Large intestine (tissue), 12 donors: ENCODE measurements around the gene ORC5. TPM values are rescaled to one million over a fixed set of nuclear protein-coding genes. Genes with fewer than 3 reads are reported as not detected.

Source experiments
- DNase-seq, 2 donors: peaks; one replicate each; pipeline versions ENCODE4 v3.0.0 to v3.0.0-alpha.2; 2013
- H3K27ac ChIP-seq: one replicate; pipeline ENCODE4 v1.5.1; 2013; ENCODE audit warnings: low read length
- H3K27me3 ChIP-seq: 2 replicates; pipeline ENCODE4 v1.6.1; 2013; ENCODE audit warnings: low read length; ENCODE audit not compliant: control insufficient read depth, insufficient read depth
- H3K36me3 ChIP-seq: 2 replicates; pipeline ENCODE4 v1.6.1; 2013; ENCODE audit warnings: low read length; ENCODE audit not compliant: control insufficient read depth, insufficient read depth
- H3K4me1 ChIP-seq: one replicate; pipeline ENCODE4 v1.6.1; 2013; ENCODE audit warnings: low read length; ENCODE audit not compliant: control insufficient read depth, insufficient read depth
- H3K4me3 ChIP-seq: one replicate; pipeline ENCODE4 v1.5.1; 2013; ENCODE audit warnings: low read length
- H3K9me3 ChIP-seq: one replicate; pipeline ENCODE4 v1.6.1; 2013; ENCODE audit warnings: mild to moderate bottlenecking, low read depth, low read length, moderate library complexity; ENCODE audit not compliant: control insufficient read depth
- WGBS: methylation state at CpG from one replicate; pipeline ENCODE4 v1.1.5; 2013; ENCODE audit warnings: low lambda C conversion rate; ENCODE audit not compliant: insufficient coverage; 5-methylcytosine and 5-hydroxymethylcytosine counted together
- long read RNA-seq, 11 donors: transcript quantifications; one replicate each; lab custom pipeline, GENCODE V29; 2026
- polyA plus RNA-seq: library from polyadenylated mRNA; unstranded; fragments of 120-200 nt; gene quantifications from one replicate; pipeline ENCODE4 v1.2.1, GENCODE V29; 2013

Gene ORC5
- 17.4 TPM for polyA plus RNA-seq
- long read RNA-seq, donor 1, partial matches to known transcripts: 0 of 1 reads
- long read RNA-seq, donor 1, other reads (novel, unspliced or antisense): 0 of 1 reads
- long read RNA-seq, donor 2, partial matches to known transcripts: 11 of 15 reads
- long read RNA-seq, donor 2, other reads (novel, unspliced or antisense): 0 of 15 reads
- long read RNA-seq, donor 3, transcript ORC5-201 (14 exons, 1,958 nt): major isoform, 5 of 5 reads
- long read RNA-seq, donor 3, partial matches to known transcripts: 0 of 5 reads
- long read RNA-seq, donor 3, other reads (novel, unspliced or antisense): 0 of 5 reads
- long read RNA-seq, donor 4: 0 reads
- long read RNA-seq, donor 5, partial matches to known transcripts: 0 of 1 reads
- long read RNA-seq, donor 5, other reads (novel, unspliced or antisense): 0 of 1 reads
- long read RNA-seq, donor 6, partial matches to known transcripts: 9 of 13 reads
- long read RNA-seq, donor 6, other reads (novel, unspliced or antisense): 0 of 13 reads
- long read RNA-seq, donor 7, transcript ORC5-201 (14 exons, 1,958 nt): major isoform, 5 of 5 reads
- long read RNA-seq, donor 7, partial matches to known transcripts: 0 of 5 reads
- long read RNA-seq, donor 7, other reads (novel, unspliced or antisense): 0 of 5 reads
- long read RNA-seq, donor 8, partial matches to known transcripts: 0 of 4 reads
- long read RNA-seq, donor 8, other reads (novel, unspliced or antisense): 0 of 4 reads
- long read RNA-seq, donor 9, partial matches to known transcripts: 6 of 9 reads
- long read RNA-seq, donor 9, other reads (novel, unspliced or antisense): 0 of 9 reads
- long read RNA-seq, donor 10, partial matches to known transcripts: 0 of 4 reads
- long read RNA-seq, donor 10, other reads (novel, unspliced or antisense): 0 of 4 reads
- long read RNA-seq, donor 11, partial matches to known transcripts: 0 of 4 reads
- long read RNA-seq, donor 11, other reads (novel, unspliced or antisense): 0 of 4 reads

DNA sequence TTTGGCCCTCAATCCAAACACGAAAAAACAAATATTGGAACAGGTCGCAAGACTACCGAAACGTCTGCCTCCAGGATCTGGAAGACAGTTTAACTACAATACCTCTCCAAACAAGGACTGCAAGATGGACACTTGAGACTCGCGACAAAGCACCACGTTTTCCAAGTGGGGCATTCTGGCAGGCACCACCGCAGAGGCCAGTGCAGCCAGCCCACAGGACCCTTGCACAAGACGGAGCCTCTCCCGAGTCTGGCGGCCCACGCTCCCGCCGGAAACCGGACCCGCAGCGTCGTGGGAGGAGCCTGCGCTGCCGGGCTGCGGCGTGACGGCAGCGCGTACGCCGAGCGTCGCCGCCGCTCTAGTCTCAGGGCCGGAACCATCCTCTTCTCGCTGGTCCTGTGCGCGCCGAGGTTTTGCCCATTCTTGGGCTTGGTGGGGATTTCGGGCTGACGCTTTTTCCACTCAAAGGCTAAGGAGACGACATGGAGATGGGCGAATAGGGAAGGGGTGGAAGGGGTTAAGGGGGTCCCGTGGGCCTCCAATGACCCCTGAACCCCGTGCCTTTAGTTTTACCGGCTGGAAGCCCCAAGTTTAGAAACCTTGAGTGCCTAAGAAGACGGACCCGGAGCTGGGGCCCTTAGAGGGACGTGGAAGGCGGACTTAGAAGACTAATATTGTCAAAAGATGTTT is at the start of gene ORC5:
TSS of gene ORC5 (minus strand) at position 283 of the 690 bp plus-strand sequence. CDS start at position 174, 109 bp downstream.
- peak within 1 kb of the TSS; percentile 71 for H3K27ac ChIP-seq
- H3K36me3 ChIP-seq: peaks cover 8% of the 10 kb centered on the region
- DNase-seq: peak; percentile 77 to 89
- H3K4me3 ChIP-seq: peak within 1 kb of the TSS; percentile 94
- no peaks in the 10 kb centered on the region for H3K4me1 ChIP-seq
- H3K9me3 ChIP-seq: no peaks in the 10 kb centered on the region
- no CpG with 5 or more reads among the region's 47 CpGs for WGBS
- H3K27me3 ChIP-seq: no peaks in the 10 kb centered on the region

- H3K27ac ChIP-seq: no peak overlapping the region
Measured at GRCh38 chr7:104255616-104256015, 47.8 kb upstream of the ORC5 start.

DNA sequence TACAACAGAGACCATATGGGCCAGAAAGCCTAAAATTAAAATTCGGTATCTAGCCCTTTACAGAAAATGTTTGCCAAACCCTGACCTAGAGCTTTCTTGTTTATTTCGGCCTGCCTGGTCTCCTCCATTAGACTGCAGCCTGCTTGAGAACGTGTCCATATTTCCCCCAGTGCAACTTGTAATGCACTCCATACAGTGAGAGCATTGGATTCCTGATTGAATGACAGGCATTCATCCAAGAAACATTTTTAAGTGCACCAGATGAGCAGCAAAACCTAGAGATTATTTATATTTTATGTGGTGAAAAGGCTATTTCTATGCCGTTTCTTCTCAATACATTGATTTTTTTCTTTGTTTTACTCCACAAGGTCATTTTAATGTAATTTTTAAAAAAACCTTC is 47.4 kb upstream of the ORC5 start:
- 75% methylated on average over 2 of the region's 4 CpGs for WGBS
- no peak for DNase-seq
- Histone ChIP-seq H3K27me3 (no peaks in the 10 kb centered on the region), H3K4me1 (no peaks in the 10 kb centered on the region), H3K9me3 (no peaks in the 10 kb centered on the region), H3K27ac (no peak overlapping the region), H3K4me3 (no peak overlapping the region), H3K36me3 (no peaks in the 10 kb centered on the region)

More at GRCh38 chr7:104255616-104256015, 47.8 kb upstream of the ORC5 start:
- WGBS: 88% methylated on average over 3 of the region's 5 CpGs
- no peaks in the 10 kb centered on the region for H3K36me3 ChIP-seq
- no peaks in the 10 kb centered on the region for H3K9me3 ChIP-seq
- no peaks in the 10 kb centered on the region for H3K27me3 ChIP-seq
- DNase-seq: no peak
- no peak overlapping the region for H3K4me3 ChIP-seq
- no peaks in the 10 kb centered on the region for H3K4me1 ChIP-seq

- WGBS: no CpG with 5 or more reads among the region's 1 CpG
- DNase-seq: no peak
- no peaks in the 10 kb centered on the region for H3K27me3 ChIP-seq
- H3K4me3 ChIP-seq: no peak overlapping the region
- H3K4me1 ChIP-seq: no peaks in the 10 kb centered on the region
- no peaks in the 10 kb centered on the region for H3K36me3 ChIP-seq
- H3K9me3 ChIP-seq: no peaks in the 10 kb centered on the region
- no peak overlapping the region for H3K27ac ChIP-seq
Measured at GRCh38 chr7:104254696-104255095, 46.9 kb upstream of the ORC5 start.

- 100% methylated on average over 1 of the region's 4 CpGs for WGBS
- Histone ChIP-seq H3K4me3 (no peak overlapping the region), H3K36me3 (no peaks in the 10 kb centered on the region), H3K9me3 (no peaks in the 10 kb centered on the region), H3K27me3 (no peaks in the 10 kb centered on the region), H3K27ac (no peak overlapping the region), H3K4me1 (no peaks in the 10 kb centered on the region)
- no peak for DNase-seq
Measured at GRCh38 chr7:104252409-104253134, 44.8 kb upstream of the ORC5 start.

DNA sequence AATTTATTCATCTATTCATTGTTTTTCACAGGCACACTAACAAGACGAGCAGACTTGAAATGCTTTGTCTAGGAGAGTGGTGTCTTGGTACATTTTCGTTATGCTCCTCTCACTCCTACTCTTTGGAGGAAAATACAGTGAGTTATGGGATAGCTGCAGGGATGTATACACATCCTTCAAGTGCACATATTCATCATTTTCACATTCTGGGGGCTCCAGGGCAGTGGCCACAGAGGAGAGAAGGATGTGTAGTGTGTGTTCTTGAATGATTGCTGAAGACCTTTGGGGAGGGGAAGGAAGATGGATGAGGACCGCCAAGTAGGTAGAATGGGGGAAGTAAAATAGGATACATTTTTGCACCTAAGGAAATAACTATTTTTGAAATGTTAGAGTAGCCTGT is 34.8 kb upstream of the ORC5 start:
- H3K9me3 ChIP-seq: no peaks in the 10 kb centered on the region
- peaks cover 7% of the 10 kb centered on the region for H3K27me3 ChIP-seq
- H3K27ac ChIP-seq: no peak overlapping the region
- DNase-seq: no peak
- WGBS: 83% methylated on average over 1 of the region's 3 CpGs
- H3K36me3 ChIP-seq: no peaks in the 10 kb centered on the region
- no peaks in the 10 kb centered on the region for H3K4me1 ChIP-seq
- no peak overlapping the region for H3K4me3 ChIP-seq

DNA sequence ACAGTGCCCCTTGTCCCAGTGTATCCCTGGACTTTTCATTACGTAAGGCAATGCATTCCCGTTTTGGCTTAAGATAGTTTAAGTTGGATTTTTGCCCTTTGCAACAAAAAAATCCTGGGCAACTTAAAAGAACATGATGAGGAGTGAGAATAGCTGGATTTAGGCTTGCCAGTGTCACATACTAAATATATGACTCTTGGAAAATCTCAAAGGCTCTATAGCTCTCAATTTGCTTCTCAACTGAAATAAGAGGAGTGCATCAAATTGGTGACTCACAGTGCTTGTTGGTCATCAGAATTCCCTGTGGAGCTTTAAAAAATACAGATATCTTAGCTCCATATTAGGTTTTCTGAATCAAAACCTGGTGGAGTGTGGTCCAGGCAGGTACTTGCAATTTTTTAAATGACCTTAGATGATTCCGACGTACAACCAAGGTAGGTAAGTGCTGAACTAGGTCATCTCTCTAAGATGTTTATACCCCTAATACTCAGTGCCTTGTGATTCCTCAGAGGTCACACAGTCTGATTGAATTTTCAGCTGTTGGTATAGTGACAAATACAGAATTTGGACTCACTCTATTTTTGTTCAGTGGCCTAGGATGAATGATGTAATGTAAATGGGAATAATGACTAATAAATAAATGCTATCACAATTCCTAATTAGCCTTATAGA is 33.9 kb upstream of the ORC5 start:
- H3K4me3 ChIP-seq: no peak overlapping the region
- WGBS: no CpG with 5 or more reads among the region's 4 CpGs
- no peak overlapping the region for H3K27ac ChIP-seq
- no peak for DNase-seq
- peaks cover 7% of the 10 kb centered on the region for H3K27me3 ChIP-seq
- no peaks in the 10 kb centered on the region for H3K36me3 ChIP-seq
- H3K4me1 ChIP-seq: no peaks in the 10 kb centered on the region
- no peaks in the 10 kb centered on the region for H3K9me3 ChIP-seq

DNA sequence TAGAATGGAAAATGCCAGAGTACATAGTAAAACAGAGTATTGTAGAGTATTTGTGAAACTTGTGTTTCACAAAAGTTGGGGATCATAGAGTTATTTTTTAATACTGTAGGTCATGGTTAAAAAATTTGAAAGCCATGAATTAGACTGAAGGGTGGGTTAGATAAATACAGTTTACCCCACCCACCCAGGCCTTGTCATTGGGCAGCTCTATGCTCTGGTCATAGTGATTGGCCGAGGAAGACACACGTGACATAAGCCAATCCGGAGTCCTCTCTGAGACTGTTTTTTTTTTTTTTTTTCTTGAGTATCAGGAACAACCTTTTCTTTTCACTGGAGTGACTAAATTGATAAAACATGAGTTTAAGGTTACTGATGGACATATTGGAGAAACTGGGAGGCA is 33.3 kb upstream of the ORC5 start:
- Histone ChIP-seq H3K36me3 (no peaks in the 10 kb centered on the region), H3K9me3 (no peaks in the 10 kb centered on the region), H3K4me3 (no peak overlapping the region), H3K27me3 (peaks cover 7% of the 10 kb centered on the region), H3K27ac (no peak overlapping the region), H3K4me1 (no peaks in the 10 kb centered on the region)
- WGBS: no CpG with 5 or more reads among the region's 3 CpGs
- no peak for DNase-seq

GRCh38 chr7:104240401-104240800 is 32.6 kb upstream of the ORC5 start:
- no peaks in the 10 kb centered on the region for H3K4me1 ChIP-seq
- H3K27ac ChIP-seq: no peak overlapping the region
- peaks cover 7% of the 10 kb centered on the region for H3K27me3 ChIP-seq
- H3K36me3 ChIP-seq: no peaks in the 10 kb centered on the region
- 46% methylated on average over 4 of the region's 5 CpGs for WGBS
- no peaks in the 10 kb centered on the region for H3K9me3 ChIP-seq
- no peak overlapping the region for H3K4me3 ChIP-seq
- DNase-seq: no peak
